Glutamatergic neuron (in vitro differentiated cells): ENCODE data around the gene RAB8B. TPM values are rescaled to one million over a fixed set of nuclear protein-coding genes. Genes with fewer than 3 reads are reported as not detected.

Source experiments
- DNase-seq: peaks from one replicate; pipeline ENCODE4 v3.0.0; 2022
- H3K27ac Mint-ChIP-seq: one replicate; pipeline ENCODE4 v1.8.0; 2020; ENCODE audit warnings: mild to moderate bottlenecking, mixed read lengths, inconsistent platforms; ENCODE audit not compliant: unreplicated experiment
- H3K27me3 Mint-ChIP-seq: one replicate; pipeline ENCODE4 v1.8.0; 2020; ENCODE audit warnings: mild to moderate bottlenecking, moderate library complexity, mixed read lengths, inconsistent platforms; ENCODE audit not compliant: unreplicated experiment
- H3K36me3 Mint-ChIP-seq: one replicate; pipeline ENCODE4 v1.8.0; 2020; ENCODE audit warnings: mild to moderate bottlenecking, mixed read lengths, inconsistent platforms; ENCODE audit not compliant: unreplicated experiment
- H3K4me1 Mint-ChIP-seq: one replicate; pipeline ENCODE4 v1.8.0; 2020; ENCODE audit warnings: mild to moderate bottlenecking, low read depth, mixed read lengths, inconsistent platforms; ENCODE audit not compliant: unreplicated experiment
- H3K4me3 Mint-ChIP-seq: one replicate; pipeline ENCODE4 v1.8.0; 2020; ENCODE audit warnings: mild to moderate bottlenecking, mixed read lengths, inconsistent platforms; ENCODE audit not compliant: unreplicated experiment
- H3K9me3 Mint-ChIP-seq: one replicate; pipeline ENCODE4 v1.8.0; 2020; ENCODE audit warnings: mild to moderate bottlenecking, moderate library complexity, mixed read lengths, inconsistent platforms; ENCODE audit not compliant: unreplicated experiment
- total RNA-seq: library from RNA; stranded (reverse); fragmentation: NEBNext Ultra II Directional; extraction: Animal tissue kit (Norgen Biotek cat#: 25700); gene quantifications from one replicate; pipeline ENCODE4 v1.2.1, GENCODE V29; 2021; ENCODE audit not compliant: unreplicated experiment
- TF ChIP-seq, protein P1 (sequence below): fragments of 200-600 bp; sonication (generic); IDR thresholded peaks from one replicate; pipeline ENCODE4 v1.5.0; 2021; ENCODE audit not compliant: partially characterized antibody, unreplicated experiment

The RAB8B gene
- total RNA-seq, 1 donor from 2014 or later: 70.4 TPM

DNA sequence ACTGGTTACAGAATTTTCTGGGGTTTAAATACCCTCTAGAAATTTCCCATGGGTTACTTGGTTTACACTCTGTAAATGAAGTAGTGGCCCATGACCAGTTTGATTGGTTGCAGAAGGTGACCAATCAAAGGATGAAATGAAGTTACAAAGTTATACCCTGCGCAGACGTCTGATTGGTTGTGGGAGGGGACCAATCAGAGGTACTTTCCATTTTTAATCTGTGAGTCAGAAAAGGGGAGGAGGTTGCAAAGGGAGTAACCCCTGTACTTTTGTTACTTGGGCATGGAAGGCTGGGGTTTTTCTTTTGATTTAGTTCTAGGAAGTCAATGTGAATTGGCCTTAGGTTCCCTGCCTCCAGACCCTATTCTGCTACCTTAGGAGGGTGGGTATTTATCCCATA is 69.3 kb downstream of the RAB8B start:
- TF ChIP-seq, protein P1, sequence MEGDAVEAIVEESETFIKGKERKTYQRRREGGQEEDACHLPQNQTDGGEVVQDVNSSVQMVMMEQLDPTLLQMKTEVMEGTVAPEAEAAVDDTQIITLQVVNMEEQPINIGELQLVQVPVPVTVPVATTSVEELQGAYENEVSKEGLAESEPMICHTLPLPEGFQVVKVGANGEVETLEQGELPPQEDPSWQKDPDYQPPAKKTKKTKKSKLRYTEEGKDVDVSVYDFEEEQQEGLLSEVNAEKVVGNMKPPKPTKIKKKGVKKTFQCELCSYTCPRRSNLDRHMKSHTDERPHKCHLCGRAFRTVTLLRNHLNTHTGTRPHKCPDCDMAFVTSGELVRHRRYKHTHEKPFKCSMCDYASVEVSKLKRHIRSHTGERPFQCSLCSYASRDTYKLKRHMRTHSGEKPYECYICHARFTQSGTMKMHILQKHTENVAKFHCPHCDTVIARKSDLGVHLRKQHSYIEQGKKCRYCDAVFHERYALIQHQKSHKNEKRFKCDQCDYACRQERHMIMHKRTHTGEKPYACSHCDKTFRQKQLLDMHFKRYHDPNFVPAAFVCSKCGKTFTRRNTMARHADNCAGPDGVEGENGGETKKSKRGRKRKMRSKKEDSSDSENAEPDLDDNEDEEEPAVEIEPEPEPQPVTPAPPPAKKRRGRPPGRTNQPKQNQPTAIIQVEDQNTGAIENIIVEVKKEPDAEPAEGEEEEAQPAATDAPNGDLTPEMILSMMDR: no peak
- Mint-ChIP-seq H3K36me3 (peaks cover 4% of the 10 kb centered on the region), H3K4me1 (peaks cover 10% of the 10 kb centered on the region), H3K27me3 (peaks cover 2% of the 10 kb centered on the region), H3K4me3 (no peak overlapping the region), H3K27ac (no peak overlapping the region), H3K9me3 (no peaks in the 10 kb centered on the region)
- no peak for DNase-seq

DNA sequence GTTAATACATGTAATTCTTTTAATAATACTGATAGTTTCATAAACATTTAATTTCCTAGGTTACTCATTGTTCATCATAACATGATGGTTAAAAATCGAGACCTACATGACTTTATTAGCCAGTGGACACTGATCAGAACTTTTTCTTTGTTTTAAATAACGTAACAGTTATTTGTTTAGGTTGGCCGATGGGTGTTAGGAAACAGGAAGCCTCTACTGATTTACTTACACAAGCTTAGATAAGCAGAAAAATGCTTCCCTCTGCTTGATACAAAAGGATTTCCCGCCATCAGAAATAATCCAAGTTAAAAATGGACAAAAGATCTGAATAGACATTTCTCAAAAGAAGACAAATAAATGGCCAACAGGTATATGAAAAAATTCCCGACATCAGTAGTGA is 71.4 kb downstream of the RAB8B start:
- Mint-ChIP-seq H3K9me3 (no peaks in the 10 kb centered on the region), H3K27me3 (no peaks in the 10 kb centered on the region), H3K4me1 (peaks cover 13% of the 10 kb centered on the region), H3K36me3 (peaks cover 4% of the 10 kb centered on the region), H3K4me3 (no peak overlapping the region), H3K27ac (no peak overlapping the region)
- no peak for DNase-seq
- TF ChIP-seq, protein P1: no peak

DNA sequence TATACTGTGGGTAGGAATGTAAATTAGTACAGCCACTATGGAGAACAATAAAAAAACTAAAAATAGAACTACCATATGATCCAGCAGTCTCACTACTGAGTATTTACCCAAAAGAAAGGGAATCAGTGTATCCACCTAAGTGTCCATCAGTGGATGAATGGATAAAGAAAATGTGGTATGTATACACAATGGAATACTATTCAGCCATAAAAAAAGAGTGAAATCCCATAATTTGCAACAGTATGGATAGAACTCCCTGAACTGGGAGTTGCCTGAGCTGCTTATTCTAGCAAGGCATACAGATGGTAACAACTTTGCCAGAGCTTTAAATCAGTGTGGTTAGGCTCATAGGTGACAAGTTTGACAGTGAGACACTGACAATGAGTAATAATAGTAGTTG is 71.9 kb downstream of the RAB8B start:
- no peak for DNase-seq
- Mint-ChIP-seq H3K4me3 (no peak overlapping the region), H3K4me1 (peaks cover 11% of the 10 kb centered on the region), H3K36me3 (peaks cover 4% of the 10 kb centered on the region), H3K27me3 (no peaks in the 10 kb centered on the region), H3K9me3 (no peaks in the 10 kb centered on the region), H3K27ac (no peak overlapping the region)
- TF ChIP-seq, protein P1: no peak

DNA sequence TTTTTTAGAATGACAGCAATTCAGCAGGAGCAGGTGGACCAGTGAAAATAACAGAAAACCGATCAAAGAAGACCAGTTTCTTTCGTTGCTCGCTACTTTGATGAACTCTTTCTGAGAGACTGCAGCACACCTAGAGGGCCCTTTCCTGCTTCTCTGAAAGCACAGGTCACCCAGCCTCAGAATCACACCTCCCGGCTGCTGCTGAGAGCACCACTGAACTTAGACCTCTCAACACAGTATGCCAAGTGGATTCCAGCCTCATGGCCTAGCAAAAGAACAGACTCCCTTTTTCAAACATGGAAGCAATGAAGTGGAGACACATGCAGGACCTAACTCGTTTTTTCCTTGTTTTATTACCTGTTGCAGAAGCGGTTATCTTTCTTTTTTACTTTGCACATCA is 74.1 kb downstream of the RAB8B start:
- H3K4me3 Mint-ChIP-seq: no peak overlapping the region
- no peaks in the 10 kb centered on the region for H3K9me3 Mint-ChIP-seq
- peaks cover 10% of the 10 kb centered on the region for H3K4me1 Mint-ChIP-seq
- no peak for DNase-seq
- peaks cover 4% of the 10 kb centered on the region for H3K36me3 Mint-ChIP-seq
- TF ChIP-seq, protein P1: no peak
- no peaks in the 10 kb centered on the region for H3K27me3 Mint-ChIP-seq
- no peak overlapping the region for H3K27ac Mint-ChIP-seq

DNA sequence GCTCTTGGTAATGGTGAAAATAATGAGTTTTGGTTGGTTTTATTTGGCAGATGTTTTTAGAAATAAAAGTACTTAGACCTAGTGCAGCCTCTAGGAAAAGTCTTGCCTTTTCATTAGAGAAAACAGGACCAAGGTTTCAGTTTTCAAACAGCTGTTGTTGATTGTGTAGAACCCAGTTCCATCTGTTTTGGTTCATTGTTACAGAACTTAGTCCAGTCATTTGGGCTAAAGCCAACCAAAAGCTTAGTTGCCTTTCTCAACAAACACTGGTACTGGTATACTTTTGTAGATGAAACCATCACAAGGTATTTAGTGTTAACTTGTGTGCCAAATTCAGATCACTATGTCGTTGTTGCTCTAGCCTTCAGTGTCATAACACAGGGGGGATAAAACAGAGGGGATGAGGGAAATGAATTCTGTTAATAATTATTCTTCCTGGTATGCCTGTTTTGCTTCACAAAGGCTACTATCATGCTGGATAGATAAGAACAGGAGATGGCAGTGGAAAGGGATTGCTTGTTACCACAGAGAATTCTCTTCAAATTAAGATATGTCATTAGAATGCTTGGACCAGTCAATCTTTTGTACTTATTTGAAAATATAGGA is 75.4 kb downstream of the RAB8B start:
- Mint-ChIP-seq H3K27me3 (no peaks in the 10 kb centered on the region), H3K4me3 (no peak overlapping the region), H3K9me3 (peaks cover 1% of the 10 kb centered on the region), H3K36me3 (peaks cover 4% of the 10 kb centered on the region), H3K4me1 (peaks cover 10% of the 10 kb centered on the region), H3K27ac (no peak overlapping the region)
- TF ChIP-seq, protein P1: no peak
- DNase-seq: no peak
